ENCODE data around the gene SELENOV. TPM values are rescaled to one million over a fixed set of nuclear protein-coding genes. Genes with fewer than 3 reads are reported as not detected.

SELENOV gene
- total and polyA plus RNA-seq, 9 of the 15 experiments (the other 6 are each of a cell fraction or from before 2014, with no cell fraction given) = 0.04 to 0.09 (median 0.06) TPM; not detected in 4

GRCh38 chr19:39532233-39533002 lies 17.5 kb downstream of the SELENOV start, which contains the start of gene EID2B (continued):
- TF ChIP-seq ARID4B (CRISPR knock-in tag; IDR thresholded peaks at IDR 0.05) (peak; percentile 74; the same call in 1 of the 2 replicates), PKNOX1 (IDR thresholded peaks at IDR 0.05) (no peak), ZFP30 (CRISPR knock-in tag; IDR thresholded peaks at IDR 0.05; ENCODE audit: borderline replicate concordance) (no peak), PYGO2 (tag; IDR thresholded peaks at IDR 0.05) (no peak), ZNF184 (CRISPR knock-in tag; IDR thresholded peaks at IDR 0.05) (no peak), CHD4 (IDR thresholded peaks at IDR 0.05; ENCODE audit: insufficient read depth, insufficient replicate concordance, low read depth, low read length, poor library complexity, severe bottlenecking) (no peak), DDX20 (tag; IDR thresholded peaks at IDR 0.05; ENCODE audit: low read depth) (no peak), ZNF239 (CRISPR knock-in tag; IDR thresholded peaks at IDR 0.05) (no peak), BCL6 (CRISPR knock-in tag; IDR thresholded peaks at IDR 0.05) (no peak), HNRNPH1 (optimal IDR thresholded peaks at IDR 0.05; ENCODE audit: low read depth, low read length) (no peak), TBL1XR1 (IDR thresholded peaks at IDR 0.05; ENCODE audit: low read length in 2 of 2) (0 out of 4 replicates have a peak, but pooled peaks of 1 of the 2 experiments have one; percentile 33), SRSF1 (IDR thresholded peaks at IDR 0.05; ENCODE audit: low read depth, low read length) (no peak), MITF (IDR thresholded peaks at IDR 0.05) (no peak), ZNF146 (CRISPR knock-in tag; IDR thresholded peaks at IDR 0.05; ENCODE audit: unreplicated experiment) (no peak), NCOA6 (IDR thresholded peaks at IDR 0.05) (no peak), NFXL1 (CRISPR knock-in tag; IDR thresholded peaks at IDR 0.05) (no peak), PCBP2 (IDR thresholded peaks at IDR 0.05; ENCODE audit: low read depth, low read length, poor library complexity, severe bottlenecking) (no peak), POLR2AphosphoS5 (IDR thresholded peaks at IDR 0.05; ENCODE audit: control insufficient read depth, insufficient read depth, low read depth, low read length) (peak; percentile 60; the same call in 1 of the 2 replicates), PTTG1 (tag; IDR thresholded peaks at IDR 0.05; ENCODE audit: low read depth) (no peak), CEBPB (tag; IDR thresholded peaks at IDR 0.05) (no peak), NR2C2 (CRISPR knock-in tag; IDR thresholded peaks at IDR 0.05) (no peak), NR2C2 (tag; IDR thresholded peaks at IDR 0.05) (no peak), ZEB2 (IDR thresholded peaks at IDR 0.05) (no peak)

All from K562 (cell line).